H9 (cell line): ENCODE measurements around the gene WFS1. TPM values are rescaled to one million over a fixed set of nuclear protein-coding genes. Genes with fewer than 3 reads are reported as not detected.

Experiments
- DNase-seq: peaks from one replicate; pipeline ENCODE4 v3.0.0-alpha.2; 2017
- H2AFZ ChIP-seq: one replicate; pipeline ENCODE4 v1.6.1; 2013; ENCODE audit warnings: mild to moderate bottlenecking, low read length, control low read depth, moderate library complexity
- H2AK5ac ChIP-seq: 2 replicates; pipeline ENCODE4 v1.6.1; 2013; ENCODE audit warnings: low read length, control low read depth, mixed read lengths; ENCODE audit not compliant: insufficient read length
- H2BK120ac ChIP-seq: one replicate; pipeline ENCODE4 v1.6.1; 2013; ENCODE audit warnings: low read depth, mild to moderate bottlenecking, low read length, control low read depth, inconsistent platforms; ENCODE audit not compliant: poor library complexity, severe bottlenecking
- H2BK12ac ChIP-seq: 2 replicates; pipeline ENCODE4 v1.6.1; 2013; ENCODE audit warnings: low read length, control low read depth, mixed read lengths, low read depth; ENCODE audit not compliant: insufficient read length
- H2BK15ac ChIP-seq: 2 replicates; pipeline ENCODE4 v1.6.1; 2013; ENCODE audit warnings: low read depth, low read length, control low read depth
- H2BK20ac ChIP-seq: one replicate; pipeline ENCODE4 v1.6.1; 2013; ENCODE audit warnings: low read depth, mild to moderate bottlenecking, low read length, control low read depth, inconsistent platforms; ENCODE audit not compliant: poor library complexity, severe bottlenecking
- H2BK5ac ChIP-seq: 2 replicates; pipeline ENCODE4 v1.6.1; 2013; ENCODE audit warnings: low read length, control low read depth, mixed read lengths; ENCODE audit not compliant: insufficient read length
- H3K14ac ChIP-seq: 2 replicates; pipeline ENCODE4 v1.6.1; 2013; ENCODE audit warnings: low read length, control low read depth; ENCODE audit not compliant: insufficient read depth
- H3K18ac ChIP-seq: 2 replicates; pipeline ENCODE4 v1.6.1; 2013; ENCODE audit warnings: low read depth, mild to moderate bottlenecking, mixed read lengths, low read length, control low read depth; ENCODE audit not compliant: insufficient read length
- H3K23ac ChIP-seq: 2 replicates; pipeline ENCODE4 v1.6.1; 2013; ENCODE audit warnings: low read length, control low read depth, mixed read lengths, low read depth; ENCODE audit not compliant: insufficient read length
- H3K23me2 ChIP-seq: 2 replicates; pipeline ENCODE4 v1.6.1; 2013; ENCODE audit warnings: low read depth, mild to moderate bottlenecking, mixed read lengths, low read length, control low read depth; ENCODE audit not compliant: insufficient read length, poor library complexity, severe bottlenecking
- H3K27ac ChIP-seq: 2 replicates; pipeline ENCODE4 v1.5.1; 2013; ENCODE audit warnings: low read length, control low read depth, mixed read lengths, low read depth; ENCODE audit not compliant: insufficient read length
- H3K27me3 ChIP-seq: 2 replicates; pipeline ENCODE4 v1.6.1; 2013; ENCODE audit warnings: low read length, control low read depth, inconsistent platforms; ENCODE audit not compliant: insufficient read depth
- H3K4ac ChIP-seq: 2 replicates; pipeline ENCODE4 v1.6.1; 2013; ENCODE audit warnings: low read depth, mild to moderate bottlenecking, control low read depth, inconsistent platforms, low read length, moderate library complexity
- H3K4me1 ChIP-seq: 2 replicates; pipeline ENCODE4 v1.6.1; 2013; ENCODE audit warnings: low read length, control low read depth, inconsistent platforms; ENCODE audit not compliant: insufficient read depth
- H3K4me2 ChIP-seq: 2 replicates; pipeline ENCODE4 v1.6.1; 2013; ENCODE audit warnings: low read length, control low read depth, mixed read lengths; ENCODE audit not compliant: insufficient read length, insufficient read depth
- H3K56ac ChIP-seq: 2 replicates; pipeline ENCODE4 v1.6.1; 2013; ENCODE audit warnings: low read depth, mild to moderate bottlenecking, mixed read lengths, low read length, control low read depth; ENCODE audit not compliant: insufficient read length
- H3K79me1 ChIP-seq: 2 replicates; pipeline ENCODE4 v1.6.1; 2013; ENCODE audit warnings: low read depth, mild to moderate bottlenecking, moderate library complexity, low read length, control low read depth, inconsistent platforms; ENCODE audit not compliant: insufficient read depth, poor library complexity, severe bottlenecking
- H3K79me2 ChIP-seq: 2 replicates; pipeline ENCODE4 v1.6.1; 2013; ENCODE audit warnings: low read length, control low read depth, inconsistent platforms; ENCODE audit not compliant: insufficient read depth
- H3K9ac ChIP-seq: 2 replicates; pipeline ENCODE4 v1.6.1; 2013; ENCODE audit warnings: low read length, control low read depth, mixed read lengths; ENCODE audit not compliant: insufficient read length; ENCODE audit errors: extremely low read depth
- H3K9me3 ChIP-seq: one replicate; pipeline ENCODE4 v1.6.1; 2013; ENCODE audit warnings: low read depth, low read length, inconsistent platforms; ENCODE audit not compliant: control insufficient read depth
- H3T11ph ChIP-seq: one replicate; pipeline ENCODE4 v1.6.1; 2013; ENCODE audit warnings: mild to moderate bottlenecking, low read length, control low read depth, inconsistent platforms
- H4K20me1 ChIP-seq: one replicate; pipeline ENCODE4 v1.6.1; 2013; ENCODE audit not compliant: control insufficient read depth, insufficient read length, insufficient read depth
- H4K5ac ChIP-seq: 2 replicates; pipeline ENCODE4 v1.6.1; 2013; ENCODE audit warnings: low read depth, mild to moderate bottlenecking, mixed read lengths, low read length, control low read depth; ENCODE audit not compliant: insufficient read length
- H4K8ac ChIP-seq: replicated peaks from 2 replicates; pipeline ENCODE4 v1.6.1; 2013; ENCODE audit warnings: low read length, control low read depth, mixed read lengths, low read depth; ENCODE audit not compliant: insufficient read length
- H4K91ac ChIP-seq: 2 replicates; pipeline ENCODE4 v1.6.1; 2013; ENCODE audit warnings: low read depth, mild to moderate bottlenecking, moderate library complexity, mixed read lengths, low read length, control low read depth; ENCODE audit not compliant: insufficient read length
- H3K27ac Mint-ChIP-seq, 3 experiments: 2 replicates in 2 of 3; 3 replicates in 1 of 3; pipeline ENCODE4 v1.8.0; 2020 to 2021; ENCODE audit warnings: mixed read lengths in 3 of 3, mild to moderate bottlenecking in 1 of 3, moderate library complexity in 1 of 3
- H3K27me3 Mint-ChIP-seq: 2 replicates; pipeline ENCODE4 v1.8.0; 2021; ENCODE audit warnings: low read depth, mild to moderate bottlenecking, moderate library complexity, mixed read lengths
- H3K36me3 Mint-ChIP-seq, 3 experiments: 2 replicates in 2 of 3; 3 replicates in 1 of 3; pipeline ENCODE4 v1.8.0; 2020 to 2021; ENCODE audit warnings: low read depth in 3 of 3, mixed read lengths in 3 of 3; ENCODE audit not compliant: insufficient read depth in 1 of 3
- H3K4me1 Mint-ChIP-seq, 2 experiments: 2 replicates each; pipeline ENCODE4 v1.8.0; 2020; ENCODE audit warnings: mixed read lengths in 2 of 2
- H3K4me3 Mint-ChIP-seq, 2 experiments: 2 replicates in 1 of 2; 3 replicates in 1 of 2; pipeline ENCODE4 v1.8.0; 2020 to 2021; ENCODE audit warnings: mild to moderate bottlenecking in 2 of 2, mixed read lengths in 2 of 2, moderate library complexity in 1 of 2
- H3K9me3 Mint-ChIP-seq, 2 experiments: 2 replicates in 1 of 2; 3 replicates in 1 of 2; pipeline ENCODE4 v1.8.0; 2020; ENCODE audit warnings: mild to moderate bottlenecking in 2 of 2, mixed read lengths in 2 of 2, moderate library complexity in 1 of 2
- CTCF ChIP-seq: fragments of 200-600 bp; sonication (generic); conservative IDR thresholded peaks from 3 replicates; pipeline ENCODE4 v1.8.0; 2021; ENCODE audit warnings: antibody characterized with exemption, mild to moderate bottlenecking
- WGBS: extraction: QIAGEN DNeasy Blood & Tissue Kit; methylation state at CpG from one replicate; pipeline ENCODE4 v1.1.7; 2013; ENCODE audit warnings: missing lambda C conversion rate, low lambda C conversion rate, mixed read lengths; ENCODE audit not compliant: insufficient read length; ENCODE audit errors: extremely low coverage; 5-methylcytosine and 5-hydroxymethylcytosine counted together
- total RNA-seq: library from RNA; stranded (reverse); gene quantifications from 2 replicates; pipeline ENCODE4 v1.2.1, GENCODE V29; 2021

Gene WFS1
- total RNA-seq, 1 experiment from 2014 or later, result 18.9 TPM

- Histone ChIP-seq H3K4me2 (no peak overlapping the region), H2BK15ac (no peak overlapping the region), H2BK20ac (no peak overlapping the region), H3K27ac (no peak overlapping the region), H3T11ph (no peak overlapping the region), H2BK12ac (no peak overlapping the region), H4K8ac (no peak overlapping the region), H3K23ac (no peak overlapping the region), H3K79me2 (no peaks in the 10 kb centered on the region), H4K91ac (no peak overlapping the region), H2BK5ac (no peak overlapping the region), H3K4ac (no peak overlapping the region), H3K18ac (no peak overlapping the region), H2BK120ac (no peak overlapping the region), H3K27me3 (no peaks in the 10 kb centered on the region), H3K14ac (no peak overlapping the region), H3K56ac (no peak overlapping the region), H3K9ac (no peak overlapping the region), H3K9me3 (no peaks in the 10 kb centered on the region), H2AFZ (no peak overlapping the region), H4K5ac (no peak overlapping the region), H2AK5ac (no peak overlapping the region), H3K79me1 (no peaks in the 10 kb centered on the region), H3K23me2 (no peaks in the 10 kb centered on the region), H3K4me1 (no peaks in the 10 kb centered on the region), H4K20me1 (no peaks in the 10 kb centered on the region)
- Mint-ChIP-seq H3K27me3 (peaks cover 16% of the 10 kb centered on the region), H3K9me3 (peaks cover 6 to 17% of the 10 kb centered on the region in 2 experiments), H3K36me3 (peaks cover 0 to 3% (median 3%) of the 10 kb centered on the region in 3 experiments; a peak in 3 of 7 replicates), H3K27ac (no peak overlapping the region), H3K4me1 (peaks cover 19 to 30% of the 10 kb centered on the region in 2 experiments), H3K4me3 (no peak overlapping the region)
- WGBS, result no CpG with 5 or more reads among the region's 14 CpGs
- TF ChIP-seq CTCF, result no peak
- no peak for DNase-seq
Observed at GRCh38 chr4:6338175-6338950, 68.7 kb downstream of the WFS1 start.
